ENCODE data around the gene MAP3K14.
A peak's percentile ranks its signal among the peaks of the same experiment; 100 is the strongest.
"Not testable (repeated sequence)": the region's sequence is repeated elsewhere in the genome, so short reads cannot be mapped to it uniquely, and the experiment has no call there.

Gene MAP3K14

DNA sequence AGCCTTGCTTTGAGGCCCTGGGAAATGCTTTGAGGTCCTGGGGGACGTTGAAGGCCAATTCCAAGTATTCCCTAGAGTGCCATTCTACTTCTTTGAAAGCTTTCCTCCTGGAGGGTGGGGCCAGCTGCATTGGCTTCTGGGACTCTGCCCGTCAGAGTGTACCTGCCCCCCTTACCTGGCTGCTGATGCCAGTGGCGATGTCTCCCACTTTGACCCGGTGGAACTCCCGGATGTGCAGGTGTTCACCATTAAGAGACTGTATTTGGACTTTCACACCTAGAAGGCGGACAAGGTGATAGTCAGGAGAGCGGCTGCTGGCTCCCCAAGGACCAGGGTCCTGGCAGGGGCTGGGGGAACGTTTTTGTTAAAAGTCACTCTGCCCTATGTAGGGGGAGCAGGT is 51.8 kb downstream of the MAP3K14 start:
- no peak for DNase-seq
- H3K9me3 Mint-ChIP-seq, result no peaks in the 10 kb centered on the region
- H3K27ac Mint-ChIP-seq, result no peak overlapping the region
- H3K4me1 Mint-ChIP-seq, result peaks cover 27% of the 10 kb centered on the region
- peaks cover 42% of the 10 kb centered on the region for H3K36me3 Mint-ChIP-seq
- no peaks in the 10 kb centered on the region for H3K27me3 Mint-ChIP-seq
- no peak overlapping the region for H3K4me3 Mint-ChIP-seq
- CTCF ChIA-PET, result interaction anchor here (0.9 to 5.6 kb wide), 4 partner anchors 9 to 46 kb away, joined by 3 to 39 read pairs (median 10); no protein-coding TSS in a partner anchor

DNA sequence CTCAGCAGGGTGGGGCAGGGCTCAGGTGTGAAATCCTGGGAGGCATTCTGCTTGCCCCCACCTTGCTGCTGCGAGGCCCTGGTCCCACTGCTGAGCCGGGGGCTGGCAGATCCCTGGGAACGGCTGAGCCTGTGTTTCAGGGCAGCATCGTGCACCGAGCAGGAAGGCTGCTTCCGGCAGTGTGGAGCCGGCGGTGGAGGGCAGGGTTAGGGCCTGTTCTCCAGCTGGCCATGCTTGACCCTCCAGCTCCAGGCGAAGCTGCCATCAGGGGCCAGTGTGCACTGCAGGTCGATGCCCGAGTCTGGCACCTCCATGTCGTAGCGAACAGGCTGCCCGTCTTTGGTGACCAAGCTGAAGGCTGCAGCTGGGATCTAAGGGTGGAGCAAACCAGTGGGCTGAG is 52.4 kb downstream of the MAP3K14 start:
- no peaks in the 10 kb centered on the region for H3K27me3 Mint-ChIP-seq
- no peak overlapping the region for H3K27ac Mint-ChIP-seq
- peaks cover 37% of the 10 kb centered on the region for H3K36me3 Mint-ChIP-seq
- H3K9me3 Mint-ChIP-seq, result no peaks in the 10 kb centered on the region
- no peak overlapping the region for H3K4me3 Mint-ChIP-seq
- H3K4me1 Mint-ChIP-seq, result peaks cover 27% of the 10 kb centered on the region
- no peak for DNase-seq
- CTCF ChIA-PET, result interaction anchor here (0.9 to 5.6 kb wide), 3 partner anchors 9 to 45 kb away, joined by 3 to 39 read pairs (median 3); no protein-coding TSS in a partner anchor

DNA sequence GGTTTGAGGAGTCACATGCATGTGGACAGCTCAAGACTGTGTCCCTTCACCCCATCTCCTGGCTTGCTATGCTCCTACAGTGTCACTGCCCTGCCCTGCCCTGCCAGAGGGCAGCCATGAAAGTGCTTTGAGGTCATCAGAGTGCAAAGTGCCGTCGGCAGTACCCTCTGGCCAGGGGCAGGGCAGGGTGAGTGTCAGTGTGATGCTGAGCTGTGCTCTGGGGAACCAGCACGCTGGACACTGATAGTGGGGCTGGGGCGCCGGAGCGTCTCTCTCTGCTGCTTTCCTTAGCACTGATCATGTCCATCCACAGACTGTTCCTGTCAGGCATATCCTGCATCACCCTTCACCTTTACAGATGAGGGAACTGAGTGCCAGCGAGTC is 53.4 kb downstream of the MAP3K14 start:
- CTCF ChIA-PET, result interaction anchor here (0.6 to 0.9 kb wide), 2 partner anchors 94 to 137 kb away, joined by 3 read pairs; no protein-coding TSS in a partner anchor
- Mint-ChIP-seq H3K4me3 (no peak overlapping the region), H3K9me3 (no peaks in the 10 kb centered on the region), H3K27me3 (no peaks in the 10 kb centered on the region), H3K27ac (peak overlapping the region; percentile 81), H3K4me1 (peaks cover 27% of the 10 kb centered on the region), H3K36me3 (peaks cover 31% of the 10 kb centered on the region)
- no peak for DNase-seq

DNA sequence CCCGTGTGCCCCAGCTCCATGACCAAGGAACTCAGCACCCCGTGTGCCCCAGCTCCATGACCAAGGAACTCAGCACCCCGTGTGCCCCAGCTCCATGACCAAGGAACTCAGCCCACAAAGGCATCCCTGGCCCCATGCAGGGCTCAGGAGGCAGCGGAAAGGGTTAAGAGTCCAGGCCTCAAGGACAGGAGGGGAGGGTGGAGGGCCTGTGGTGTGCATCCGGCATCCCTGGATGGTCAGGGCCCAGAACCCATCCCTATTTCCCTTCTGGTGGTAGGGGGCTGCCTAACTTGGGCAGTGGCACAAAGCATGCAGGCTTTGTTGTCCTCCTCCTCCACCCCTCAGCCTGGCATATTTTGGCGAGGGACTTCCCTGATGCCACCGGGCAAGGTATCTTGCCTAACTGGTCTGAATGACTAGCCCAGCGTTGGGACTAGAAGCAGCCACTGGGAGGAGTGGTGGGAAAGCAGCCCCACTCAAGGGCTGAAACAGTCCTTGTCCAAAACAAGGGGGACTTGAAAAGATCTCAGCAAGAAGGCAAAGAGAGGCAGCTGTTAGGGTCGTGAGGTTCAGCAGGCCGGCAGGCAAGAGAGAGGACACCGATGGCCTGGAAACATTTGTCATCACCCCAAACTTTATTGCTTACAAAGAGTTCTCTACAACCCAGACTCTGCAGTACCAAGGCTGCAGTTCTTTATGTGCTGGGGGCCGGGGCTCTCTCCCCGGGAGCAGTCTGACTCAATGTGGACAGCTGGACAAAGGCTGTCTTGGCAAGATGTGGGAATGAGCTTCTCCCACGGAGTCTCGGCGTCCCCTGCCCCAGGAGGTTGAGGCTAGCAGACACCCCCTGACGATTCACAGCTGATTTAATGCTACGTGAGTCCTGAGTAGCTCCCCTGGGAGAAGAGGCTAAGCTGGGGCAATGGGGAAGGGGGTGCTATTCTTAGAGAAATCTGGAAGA is 54.0 kb downstream of the MAP3K14 start:
- H3K27ac Mint-ChIP-seq, result peak overlapping the region; percentile 81
- peak overlapping the region; percentile 70 for H3K4me3 Mint-ChIP-seq
- peaks cover 27% of the 10 kb centered on the region for H3K36me3 Mint-ChIP-seq
- H3K4me1 Mint-ChIP-seq, result peaks cover 27% of the 10 kb centered on the region
- no peaks in the 10 kb centered on the region for H3K27me3 Mint-ChIP-seq
- DNase-seq, result no peak
- H3K9me3 Mint-ChIP-seq, result no peaks in the 10 kb centered on the region
- CTCF ChIA-PET, result interaction anchor here (0.9 kb wide), 1 partner anchor 138 kb away, joined by 3 read pairs; no protein-coding TSS in a partner anchor

DNA sequence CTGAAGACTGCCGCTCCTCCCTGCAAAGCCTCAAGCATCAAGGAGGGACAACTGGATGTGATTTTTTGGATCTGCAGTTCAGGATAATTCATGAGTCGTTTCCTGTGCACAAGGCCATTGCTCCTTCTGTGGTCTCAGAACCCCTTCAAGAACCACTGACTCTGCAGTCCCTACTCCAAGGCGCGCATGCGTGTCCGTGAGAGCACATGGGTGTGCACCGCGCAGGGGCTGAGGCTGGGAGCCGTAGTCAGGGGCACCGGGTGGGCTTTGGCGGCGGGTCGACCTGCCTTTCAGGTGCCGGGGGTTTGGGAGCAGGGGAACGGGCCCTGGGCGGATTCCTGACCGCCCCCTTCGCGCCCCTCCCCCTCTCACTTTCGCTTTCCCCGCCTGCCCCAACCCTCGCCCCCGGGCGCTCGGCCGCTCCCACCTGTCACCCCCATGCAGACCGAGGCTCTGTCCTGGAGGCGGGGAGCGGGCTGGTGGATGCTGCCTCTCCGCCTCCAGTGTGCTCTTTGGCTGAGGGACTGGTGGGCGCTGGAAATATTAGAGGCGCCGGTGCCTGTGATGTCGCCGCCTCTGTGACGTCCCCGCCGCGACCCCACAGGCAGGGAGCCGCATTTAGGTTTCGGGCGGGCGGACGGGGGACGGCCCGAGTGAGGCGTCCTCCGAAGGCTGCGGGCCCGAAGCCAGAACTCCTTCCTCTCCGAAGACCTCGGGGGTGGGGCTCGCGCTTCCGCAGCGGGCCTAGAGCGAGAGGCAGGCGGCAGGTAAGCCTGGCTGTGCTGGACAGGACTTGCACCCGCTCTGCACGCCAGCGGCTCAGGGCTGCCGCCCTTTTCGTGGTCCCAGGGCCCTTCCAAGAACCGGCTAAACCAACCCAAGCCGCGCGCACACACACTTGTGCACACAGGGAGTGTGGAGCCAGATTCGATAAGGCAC is 55.0 kb downstream of the MAP3K14 start, which contains the start of gene SPATA32:
Gene SPATA32, minus strand, starts transcription at position 518 of the 939 bp plus-strand sequence. Its CDS starts 78 bp downstream, at position 440.
- Mint-ChIP-seq H3K36me3 (peaks cover 19% of the 10 kb centered on the region), H3K4me1 (peaks cover 29% of the 10 kb centered on the region), H3K4me3 (peak within 1 kb of the TSS; percentile 70), H3K27ac (peak within 1 kb of the TSS; percentile 81), H3K27me3 (no peaks in the 10 kb centered on the region), H3K9me3 (no peaks in the 10 kb centered on the region)
- peak; percentile 80 for DNase-seq
- CTCF ChIA-PET, result no interaction called here

DNA sequence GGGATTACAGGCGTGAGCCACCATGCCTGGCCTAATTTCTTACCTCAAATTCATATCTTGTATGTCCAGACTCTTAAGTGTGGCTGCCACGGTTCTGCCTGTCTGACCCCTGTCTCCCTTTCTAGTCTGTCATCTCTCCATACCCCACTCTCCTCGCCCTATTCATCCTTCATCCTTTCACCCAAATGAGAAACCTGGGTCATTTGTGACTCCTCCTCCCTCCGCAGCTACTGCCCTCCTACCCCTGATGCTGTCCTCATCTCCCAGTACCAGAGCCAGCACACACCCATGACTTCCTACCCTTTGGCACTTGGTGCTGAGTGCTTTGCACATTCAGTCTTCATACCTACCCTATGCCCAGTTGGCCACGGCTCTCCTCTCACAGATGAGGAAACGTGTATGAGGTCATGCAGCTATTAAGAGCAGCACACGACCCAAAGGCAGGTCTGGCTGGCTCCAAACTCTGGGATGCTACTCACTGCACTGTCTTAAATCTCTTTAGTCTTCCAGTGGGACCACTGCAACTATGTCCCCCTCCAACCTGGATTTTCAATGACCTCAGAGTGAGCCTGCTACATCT is 56.5 kb downstream of the MAP3K14 start:
- Mint-ChIP-seq H3K4me1 (peaks cover 37% of the 10 kb centered on the region), H3K9me3 (no peaks in the 10 kb centered on the region), H3K36me3 (peaks cover 14% of the 10 kb centered on the region), H3K27ac (peak overlapping the region; percentile 6), H3K4me3 (no peak overlapping the region), H3K27me3 (no peaks in the 10 kb centered on the region)
- no peak for DNase-seq
- CTCF ChIA-PET, result interaction anchor here (1.2 to 2.1 kb wide), 2 partner anchors 17 to 41 kb away, joined by 3 to 11 read pairs; no protein-coding TSS in a partner anchor

DNA sequence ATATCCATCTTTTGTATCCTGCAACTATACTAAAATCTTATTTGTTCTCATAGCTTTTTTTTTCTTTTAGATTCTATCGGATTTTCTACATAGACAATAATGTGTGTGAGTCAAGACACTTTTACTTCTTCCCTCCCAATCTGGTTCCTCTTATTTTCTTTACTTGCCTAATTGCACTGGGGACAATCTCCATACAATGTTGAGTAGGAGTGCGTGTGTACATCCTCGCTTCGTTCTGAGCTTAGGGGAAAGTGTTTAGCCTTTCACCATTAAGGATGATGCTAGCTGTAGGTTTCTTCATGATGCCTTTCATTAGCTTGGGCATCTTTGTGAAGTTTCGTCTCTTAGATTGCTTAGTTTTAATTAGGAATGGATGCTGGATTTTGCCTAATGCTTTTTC is 57.8 kb downstream of the MAP3K14 start:
- no peaks in the 10 kb centered on the region for H3K9me3 Mint-ChIP-seq
- peaks cover 37% of the 10 kb centered on the region for H3K4me1 Mint-ChIP-seq
- no peak overlapping the region for H3K4me3 Mint-ChIP-seq
- CTCF ChIA-PET, result interaction anchor here (1.1 to 2.1 kb wide), 2 partner anchors 18 to 41 kb away, joined by 3 to 11 read pairs; no protein-coding TSS in a partner anchor
- H3K27ac Mint-ChIP-seq, result peak overlapping the region; percentile 19
- no peak for DNase-seq
- peaks cover 8% of the 10 kb centered on the region for H3K36me3 Mint-ChIP-seq
- no peaks in the 10 kb centered on the region for H3K27me3 Mint-ChIP-seq

DNA sequence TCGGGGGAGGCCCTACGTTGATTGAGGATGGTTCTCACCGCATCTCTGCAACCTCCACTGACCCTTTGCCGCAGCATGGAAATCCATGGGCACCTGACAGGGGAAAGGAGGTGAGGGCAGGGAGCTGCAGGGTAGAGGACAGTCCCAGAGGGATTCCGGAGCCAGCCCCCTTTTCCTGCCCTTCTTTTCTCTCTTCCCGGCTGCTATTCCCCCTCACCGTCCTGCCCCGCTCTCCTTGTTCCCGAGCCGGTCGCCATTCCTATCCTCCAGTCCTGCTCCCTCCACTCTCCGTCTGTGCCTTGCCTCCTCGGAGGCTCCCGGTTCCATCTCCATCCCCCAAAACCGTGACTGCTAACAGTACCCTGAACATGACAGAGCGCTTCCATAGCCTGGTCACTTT is 59.7 kb downstream of the MAP3K14 start:
- Mint-ChIP-seq H3K36me3 (peaks cover 3% of the 10 kb centered on the region), H3K9me3 (no peaks in the 10 kb centered on the region), H3K4me3 (no peak overlapping the region), H3K27ac (no peak overlapping the region), H3K4me1 (peaks cover 35% of the 10 kb centered on the region), H3K27me3 (no peaks in the 10 kb centered on the region)
- CTCF ChIA-PET, result interaction anchor here (0.6 to 2.5 kb wide), 3 partner anchors 13 to 102 kb away, joined by 3 to 7 read pairs (median 3); no protein-coding TSS in a partner anchor
- DNase-seq, result no peak

DNA sequence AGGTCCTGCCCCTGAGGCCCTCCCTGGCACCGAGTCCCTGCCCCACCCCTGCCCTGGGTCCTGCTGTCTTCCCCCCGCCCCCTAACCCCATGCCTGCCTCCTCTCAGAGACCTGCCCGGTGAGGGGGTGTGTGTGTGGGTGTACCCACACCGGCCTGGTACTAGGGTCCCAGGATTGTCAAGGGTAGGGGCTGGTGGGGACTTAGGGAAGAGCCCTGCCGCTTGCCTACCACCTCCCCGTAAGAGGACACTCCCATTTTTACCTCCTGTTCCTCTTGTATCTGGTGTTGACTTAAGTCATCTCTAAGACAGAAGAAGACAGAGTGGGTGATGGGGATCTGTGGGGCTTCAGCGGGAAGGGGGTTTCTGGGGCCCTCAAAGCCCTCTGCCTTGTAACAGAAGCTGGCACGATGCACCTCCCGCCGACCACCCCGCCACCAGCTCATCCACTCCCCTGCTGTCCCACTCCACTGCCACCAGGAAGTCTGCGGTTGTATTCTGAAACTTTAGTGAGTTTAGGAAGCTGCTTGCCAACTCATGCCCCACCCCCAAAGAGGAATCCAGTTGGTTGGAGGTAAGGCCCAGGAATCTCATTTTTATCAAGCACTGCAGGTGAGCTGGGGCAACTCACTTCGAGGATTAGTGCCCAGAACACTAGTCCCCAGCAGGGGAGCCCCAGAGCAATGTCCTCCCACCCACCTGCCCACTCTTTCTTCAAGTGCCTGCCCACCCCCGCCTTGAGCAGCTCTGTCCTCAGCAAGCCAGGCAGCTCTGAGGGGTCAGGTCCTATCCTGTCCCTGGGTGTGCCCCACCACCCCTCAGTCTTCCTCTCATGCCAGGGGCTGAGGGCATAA is 60.5 kb downstream of the MAP3K14 start:
- CTCF ChIA-PET, result interaction anchor here (1.0 to 2.5 kb wide), 8 partner anchors 8 to 129 kb away, joined by 3 to 9 read pairs (median 4); partner anchors contain the start of gene ACBD4
- no peak overlapping the region for H3K4me3 Mint-ChIP-seq
- peaks cover 8% of the 10 kb centered on the region for H3K36me3 Mint-ChIP-seq
- no peaks in the 10 kb centered on the region for H3K9me3 Mint-ChIP-seq
- no peak for DNase-seq
- no peak overlapping the region for H3K27ac Mint-ChIP-seq
- H3K27me3 Mint-ChIP-seq, result no peaks in the 10 kb centered on the region
- H3K4me1 Mint-ChIP-seq, result peaks cover 32% of the 10 kb centered on the region

DNA sequence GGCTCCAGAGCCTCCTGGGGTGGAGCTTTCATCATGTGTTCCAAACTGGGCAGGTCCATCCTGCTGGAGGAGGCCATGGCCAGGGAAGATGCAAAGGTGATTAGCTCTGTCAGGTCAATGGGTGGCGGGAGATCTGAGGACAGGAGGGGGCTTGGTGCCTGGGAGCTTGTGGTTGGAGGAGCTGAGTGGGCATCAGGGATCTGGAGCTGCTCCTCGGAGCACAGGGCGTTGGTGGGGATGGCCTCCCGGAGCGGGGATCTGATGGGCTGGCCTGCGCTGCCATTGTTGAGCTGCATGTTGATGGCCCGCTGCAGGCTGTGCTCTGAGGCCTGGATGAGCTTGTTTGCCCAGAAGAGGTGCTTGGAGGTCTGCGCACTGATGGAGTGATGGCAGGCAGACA is 61.5 kb downstream of the MAP3K14 start:
- CTCF ChIA-PET, result interaction anchor here (1.0 to 2.5 kb wide), 8 partner anchors 9 to 130 kb away, joined by 3 to 9 read pairs (median 4); partner anchors contain the start of gene ACBD4
- H3K4me1 Mint-ChIP-seq, result peaks cover 29% of the 10 kb centered on the region
- no peak overlapping the region for H3K27ac Mint-ChIP-seq
- no peaks in the 10 kb centered on the region for H3K27me3 Mint-ChIP-seq
- DNase-seq, result no peak
- H3K4me3 Mint-ChIP-seq, result no peak overlapping the region
- H3K36me3 Mint-ChIP-seq, result peaks cover 15% of the 10 kb centered on the region
- H3K9me3 Mint-ChIP-seq, result no peaks in the 10 kb centered on the region

DNA sequence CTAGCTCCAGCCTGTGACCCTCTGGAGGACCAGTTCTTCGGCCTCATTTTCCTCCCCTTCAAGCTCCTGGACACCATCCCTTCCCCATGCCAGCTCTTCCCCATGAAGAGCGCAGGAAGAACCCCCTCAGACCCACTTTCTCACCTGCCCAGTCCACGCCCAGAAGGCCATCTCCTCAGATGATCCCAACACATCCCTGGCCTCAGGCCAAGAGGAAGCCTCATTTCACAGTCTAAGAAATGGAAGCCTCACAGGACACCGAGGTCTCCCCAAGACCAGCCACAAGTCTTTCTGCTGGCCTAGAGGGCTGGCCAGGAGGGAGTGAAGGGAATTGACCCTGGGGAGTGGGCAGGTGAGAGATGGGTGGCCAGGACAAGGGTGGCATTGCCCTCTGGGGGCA is 62.9 kb downstream of the MAP3K14 start:
- Mint-ChIP-seq H3K27ac (no peak overlapping the region), H3K4me3 (no peak overlapping the region), H3K9me3 (no peaks in the 10 kb centered on the region), H3K4me1 (peaks cover 38% of the 10 kb centered on the region), H3K36me3 (peaks cover 21% of the 10 kb centered on the region), H3K27me3 (no peaks in the 10 kb centered on the region)
- CTCF ChIA-PET, result interaction anchor here (0.7 to 1.7 kb wide), 2 partner anchors 35 to 131 kb away, joined by 3 to 6 read pairs; no protein-coding TSS in a partner anchor
- no peak for DNase-seq

DNA sequence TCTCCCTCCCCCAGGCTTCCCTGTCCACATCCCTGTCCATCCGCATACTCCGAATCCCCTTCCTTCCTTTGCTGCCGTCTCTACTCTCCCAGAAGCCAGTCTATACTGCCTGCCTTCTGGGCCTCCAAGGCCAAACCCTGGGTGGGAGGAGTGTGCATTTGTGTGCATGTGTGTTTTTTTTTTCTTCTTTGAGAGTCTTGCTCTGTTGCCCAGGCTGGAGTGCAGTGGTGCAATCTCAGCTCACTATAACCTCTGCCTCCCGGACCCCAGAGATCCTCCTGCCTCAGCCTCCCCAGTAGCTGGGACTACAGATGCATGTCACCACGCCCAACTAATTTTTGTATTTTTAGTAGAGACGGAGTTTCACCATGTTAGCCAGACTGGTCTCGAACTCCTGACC is 63.6 kb downstream of the MAP3K14 start:
- not testable (repeated sequence) for H3K27ac Mint-ChIP-seq, H3K27me3 Mint-ChIP-seq, H3K4me3 Mint-ChIP-seq, H3K9me3 Mint-ChIP-seq, DNase-seq
- CTCF ChIA-PET, result interaction anchor here (1.7 kb wide), 1 partner anchor 34 kb away, joined by 6 read pairs; no protein-coding TSS in a partner anchor
- Mint-ChIP-seq H3K36me3 (peaks cover 25% of the 10 kb centered on the region), H3K4me1 (peaks cover 45% of the 10 kb centered on the region)

All from activated naive CD4-positive, alpha-beta T cell treated with anti-CD3 and anti-CD28 coated beads, Interleukin-2, amount 10 ng/mL, durations not matched to agents 7 days and 5 days (primary cell).